Psoas muscle (tissue), 8 donors: Measurements from ENCODE around the gene MGLL. TPM values are rescaled to one million over a fixed set of nuclear protein-coding genes. Genes with fewer than 3 reads are reported as not detected.

Experiments
- ATAC-seq, 4 donors: fragments of 200-7000 bp; cut with Tn5 transposase; one replicate each; pipeline ENCODE4 v1.9.1; 2020; ENCODE audit warnings: moderate library complexity in 3 of 4, mild to moderate bottlenecking in 2 of 4
- DNase-seq, 2 donors: peaks; one replicate each; pipeline ENCODE4 v3.0.0-alpha.2; 2020
- H3K27ac ChIP-seq: fragments of 200-600 bp; one replicate; pipeline ENCODE4 v1.8.0; 2022
- H3K27me3 ChIP-seq, 3 donors: fragments of 200-600 bp in 1 of 3; one replicate each; pipeline versions ENCODE4 v1.6.1 to v1.8.0; 2013 to 2022; ENCODE audit warnings: low read length in 2 of 3, mild to moderate bottlenecking in 2 of 3, moderate library complexity in 1 of 3; ENCODE audit not compliant: insufficient read depth in 3 of 3
- H3K36me3 ChIP-seq, 2 donors: fragments of 200-600 bp in 1 of 2; one replicate each; pipeline versions ENCODE4 v1.6.1 to v1.8.0; 2013 to 2022; ENCODE audit warnings: low read depth in 1 of 2, mild to moderate bottlenecking in 1 of 2, moderate library complexity in 1 of 2; ENCODE audit not compliant: insufficient read depth in 1 of 2
- H3K4me1 ChIP-seq: fragments of 200-600 bp; one replicate; pipeline ENCODE4 v1.8.0; 2022
- H3K4me3 ChIP-seq: fragments of 200-600 bp; one replicate; pipeline ENCODE4 v1.8.0; 2022; ENCODE audit warnings: mild to moderate bottlenecking
- H3K9me3 ChIP-seq: fragments of 200-600 bp; one replicate; pipeline ENCODE4 v1.8.0; 2022
- WGBS, 3 donors: extraction: QIAGEN DNeasy Blood & Tissue Kit; methylation state at CpG; one replicate each; pipeline versions ENCODE4 v1.1.6 to v1.1.7; 2013; 5-methylcytosine and 5-hydroxymethylcytosine counted together
- intact Hi-C, 2 donors: fragments of 100-400 bp; cut with DNase I; formaldehyde crosslinking; loops; one replicate each; pipeline versions ENCODE4 v1.11.0 to v1.14.2; 2022
- polyA plus RNA-seq, 3 donors: library from polyadenylated mRNA; stranded (reverse); fragments of 200-250 nt; gene quantifications; one replicate each; pipeline ENCODE4 v1.2.3, GENCODE V29; 2013
- total RNA-seq, 4 donors: library from RNA; stranded (reverse); fragmentation: NEBNext Ultra II Directional in 2 of 4; extraction: Animal tissue kit (Norgen Biotek cat#: 25700) in 2 of 4; gene quantifications; one replicate each; pipeline versions ENCODE4 v1.2.1 to v1.2.4, GENCODE V29; 2021 to 2023
- TF ChIP-seq, protein P1 (sequence below): fragments of 200-600 bp; IDR thresholded peaks from one replicate; pipeline ENCODE4 v1.8.0; 2022; ENCODE audit warnings: antibody characterized with exemption
- donor health status: healthy with polysubstance abuse.
- donor health status: DM: no; HTN: no; CAD: no; lungs with moderate emphysema.
- donor health status: Bipolar disorder and iron deficiency.
- donor health status: healthy.
- donor health status: DM: yes; HTN: yes; CAD: no.
- donor health status: DM: no; HTN: no; CAD: no.
- donor health status: DM: no; HTN: no; CAD: no.
- donor health status: DM: yes; HTN: yes; CAD: no.

The MGLL gene
- total and polyA plus RNA-seq, 7 donors, result 32.8 to 85.6 (median 63.0) TPM

DNA sequence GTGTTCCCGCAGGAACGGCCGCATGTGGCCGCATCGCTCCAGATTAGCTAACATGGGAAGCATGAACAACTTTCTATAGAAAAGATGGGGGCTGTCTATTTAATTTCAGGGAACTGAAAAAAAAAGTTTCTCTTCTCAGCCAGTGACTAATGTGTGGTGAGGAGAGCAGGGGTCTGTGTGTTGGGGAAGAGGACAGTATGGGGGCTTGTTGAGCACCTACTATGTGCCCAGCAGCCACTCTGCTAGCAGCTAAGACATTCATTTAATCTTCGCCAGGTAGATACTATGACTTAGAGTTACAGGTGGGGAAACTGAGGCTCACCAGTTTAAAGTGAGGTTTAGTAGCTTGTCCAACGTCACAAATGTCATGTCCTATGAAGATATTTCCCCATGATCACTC, 56.6 kb downstream of the MGLL start:
- Histone ChIP-seq H3K9me3 (no peaks in the 10 kb centered on the region), H3K27me3 (no peaks in the 10 kb centered on the region), H3K36me3 (no peaks in the 10 kb centered on the region), H3K4me1 (peaks cover 56% of the 10 kb centered on the region), H3K27ac (peak overlapping the region; percentile 6), H3K4me3 (no peak overlapping the region)
- no peak for ATAC-seq
- intact Hi-C loops, result no loop called here
- TF ChIP-seq, protein P1, sequence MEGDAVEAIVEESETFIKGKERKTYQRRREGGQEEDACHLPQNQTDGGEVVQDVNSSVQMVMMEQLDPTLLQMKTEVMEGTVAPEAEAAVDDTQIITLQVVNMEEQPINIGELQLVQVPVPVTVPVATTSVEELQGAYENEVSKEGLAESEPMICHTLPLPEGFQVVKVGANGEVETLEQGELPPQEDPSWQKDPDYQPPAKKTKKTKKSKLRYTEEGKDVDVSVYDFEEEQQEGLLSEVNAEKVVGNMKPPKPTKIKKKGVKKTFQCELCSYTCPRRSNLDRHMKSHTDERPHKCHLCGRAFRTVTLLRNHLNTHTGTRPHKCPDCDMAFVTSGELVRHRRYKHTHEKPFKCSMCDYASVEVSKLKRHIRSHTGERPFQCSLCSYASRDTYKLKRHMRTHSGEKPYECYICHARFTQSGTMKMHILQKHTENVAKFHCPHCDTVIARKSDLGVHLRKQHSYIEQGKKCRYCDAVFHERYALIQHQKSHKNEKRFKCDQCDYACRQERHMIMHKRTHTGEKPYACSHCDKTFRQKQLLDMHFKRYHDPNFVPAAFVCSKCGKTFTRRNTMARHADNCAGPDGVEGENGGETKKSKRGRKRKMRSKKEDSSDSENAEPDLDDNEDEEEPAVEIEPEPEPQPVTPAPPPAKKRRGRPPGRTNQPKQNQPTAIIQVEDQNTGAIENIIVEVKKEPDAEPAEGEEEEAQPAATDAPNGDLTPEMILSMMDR, result no peak
- no peak for DNase-seq
- WGBS, 3 donors, result 93 to 96% (median 93%) methylated on average over 7 of the region's 7 CpGs

- no peak for ATAC-seq
Observed at GRCh38 chr3:127764841-127765362, 57.4 kb downstream of the MGLL start.

GRCh38 chr3:127764301-127764700, 58.0 kb downstream of the MGLL start:
- WGBS, 3 donors, result 67 to 82% (median 81%) methylated on average over 8 of the region's 8 CpGs
- no peak for DNase-seq
- no peak overlapping the region for H3K4me3 ChIP-seq
- peaks cover 56% of the 10 kb centered on the region for H3K4me1 ChIP-seq
- ATAC-seq, result no peak
- intact Hi-C loops, result loop anchor here in 1 of 2 donors (5.0 kb wide), 1 partner anchor 53 kb away; no protein-coding TSS in a partner anchor
- no peaks in the 10 kb centered on the region for H3K27me3 ChIP-seq
- H3K27ac ChIP-seq, result peak overlapping the region; percentile 83
- TF ChIP-seq, protein P1, result no peak
- H3K36me3 ChIP-seq, result peaks cover 0 to 5% of the 10 kb centered on the region in 2 donors
- H3K9me3 ChIP-seq, result no peaks in the 10 kb centered on the region

More at GRCh38 chr3:127764841-127765362, 57.4 kb downstream of the MGLL start:
- TF ChIP-seq, protein P1, result no peak
- 75 to 82% (median 82%) methylated on average over 5 of the region's 5 CpGs for WGBS, 3 donors
- peaks cover 59% of the 10 kb centered on the region for H3K4me1 ChIP-seq
- intact Hi-C loops, result loop anchor here in 1 of 2 donors (5.0 kb wide), 1 partner anchor 52 kb away; no protein-coding TSS in a partner anchor
- no peak for DNase-seq
- H3K27me3 ChIP-seq, result no peaks in the 10 kb centered on the region
- no peak overlapping the region for H3K4me3 ChIP-seq
- peak overlapping the region; percentile 50 for H3K27ac ChIP-seq
- H3K36me3 ChIP-seq, result no peaks in the 10 kb centered on the region
- no peaks in the 10 kb centered on the region for H3K9me3 ChIP-seq

DNA sequence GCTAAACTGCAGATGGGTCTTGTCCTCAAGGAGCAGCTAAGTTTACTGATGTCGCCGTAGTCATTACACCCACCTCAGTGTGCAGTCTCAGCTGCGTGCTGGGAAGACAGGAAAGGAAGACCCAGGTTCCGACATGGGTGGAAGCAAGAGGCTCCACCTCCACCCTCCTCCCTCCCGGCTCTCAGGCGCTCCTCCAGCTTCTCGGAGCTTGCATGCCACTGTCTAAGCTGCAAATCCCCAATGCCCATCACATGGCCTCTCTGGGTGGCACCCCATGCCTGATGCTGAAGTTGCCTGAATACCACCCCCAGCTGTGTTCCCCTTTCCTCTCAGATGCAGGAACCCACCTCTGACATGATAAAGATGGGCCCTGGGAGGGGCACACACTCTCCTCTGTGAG, 58.5 kb downstream of the MGLL start:
- peak in 1 of 2 donors; percentile 49 for DNase-seq

More for the DNA sequence above, 58.5 kb downstream of the MGLL start:
- ATAC-seq, result peak in 2 of 4 donors; percentile 7 to 29
- Histone ChIP-seq H3K27me3 (no peaks in the 10 kb centered on the region), H3K9me3 (no peaks in the 10 kb centered on the region), H3K4me3 (no peak overlapping the region), H3K36me3 (peaks cover 0 to 9% of the 10 kb centered on the region in 2 donors), H3K4me1 (peaks cover 51% of the 10 kb centered on the region), H3K27ac (peak overlapping the region; percentile 83)
- TF ChIP-seq, protein P1, result no peak
- intact Hi-C loops, result loop anchor here in 1 of 2 donors (5.0 kb wide), 1 partner anchor 53 kb away; no protein-coding TSS in a partner anchor
- 32 to 36% (median 34%) methylated on average over 7 of the region's 7 CpGs for WGBS, 3 donors
